OCI-LY7 (cell line): ENCODE data around the gene TNFAIP8L1. TPM values are rescaled to one million over a fixed set of nuclear protein-coding genes. Genes with fewer than 3 reads are reported as not detected.

Experiments used
- BruUV-seq: library from RNA; stranded (reverse); fragments of 400-500 nt; replicated peaks from 2 replicates; lab custom pipeline; 2021; lab: Mats Ljungman, UMichigan
- CTCF ChIA-PET: fragments of 300-600 bp; sonication (Branson Sonifier 250); formaldehyde crosslinking; loops from one replicate; lab custom pipeline; 2022; ENCODE audit warnings: antibody characterized with exemption; ENCODE audit not compliant: unreplicated experiment; lab: Charles Lee
- POLR2A ChIA-PET: fragments of 300-600 bp; sonication (Branson Sonifier 250); formaldehyde crosslinking; loops from one replicate; lab custom pipeline; 2022; ENCODE audit warnings: antibody characterized with exemption; lab: Charles Lee
- DNase-seq: peaks from one replicate; pipeline ENCODE4 v3.0.0-alpha.2; 2015; ENCODE audit warnings: low spot score
- H2AFZ ChIP-seq: fragments of 200-600 bp; sonication (generic), shearing (Covaris generic); 2 replicates; pipeline ENCODE4 v1.6.1; 2014; ENCODE audit warnings: mild to moderate bottlenecking, antibody characterized with exemption, low read length, moderate library complexity
- H3K27ac ChIP-seq: fragments of 200-600 bp; sonication (generic); 2 replicates; pipeline ENCODE4 v1.5.1; 2014; ENCODE audit warnings: mixed run types, low read depth, mild to moderate bottlenecking, moderate library complexity, low read length, inconsistent platforms; ENCODE audit not compliant: poor library complexity, severe bottlenecking
- H3K36me3 ChIP-seq: fragments of 200-600 bp; sonication (generic); 2 replicates; pipeline ENCODE4 v1.6.1; 2014; ENCODE audit warnings: mild to moderate bottlenecking, antibody characterized with exemption, low read length, moderate library complexity, mixed read lengths; ENCODE audit not compliant: insufficient read depth
- H3K4me1 ChIP-seq: fragments of 200-600 bp; sonication (generic); 2 replicates; pipeline ENCODE4 v1.5.1; 2014; ENCODE audit warnings: mild to moderate bottlenecking, low read length; ENCODE audit not compliant: insufficient read depth, poor library complexity, severe bottlenecking
- H3K4me2 ChIP-seq: fragments of 200-600 bp; sonication (generic); 2 replicates; pipeline ENCODE4 v1.6.1; 2014; ENCODE audit warnings: mild to moderate bottlenecking, low read length
- H3K4me3 ChIP-seq: fragments of 200-600 bp; sonication (generic); 2 replicates; pipeline ENCODE4 v1.5.1; 2014; ENCODE audit warnings: mild to moderate bottlenecking, low read depth, low read length; ENCODE audit not compliant: poor library complexity, severe bottlenecking
- H3K79me2 ChIP-seq: fragments of 200-600 bp; sonication (generic); 2 replicates; pipeline ENCODE4 v1.6.1; 2016; ENCODE audit warnings: low read depth, mild to moderate bottlenecking, low read length, moderate library complexity, mixed read lengths; ENCODE audit not compliant: insufficient read depth
- H3K9me2 ChIP-seq: fragments of 200-600 bp; sonication (generic); 2 replicates; pipeline ENCODE4 v1.6.1; 2016; ENCODE audit warnings: mild to moderate bottlenecking, low read length, mixed read lengths; ENCODE audit not compliant: insufficient read depth
- H3K9me3 ChIP-seq: fragments of 200-600 bp; sonication (generic); 2 replicates; pipeline ENCODE4 v1.6.1; 2014; ENCODE audit warnings: mild to moderate bottlenecking, mixed run types, low read length, mixed read lengths
- H4K20me1 ChIP-seq: fragments of 200-600 bp; sonication (generic); 2 replicates; pipeline ENCODE4 v1.6.1; 2014; ENCODE audit warnings: mild to moderate bottlenecking, antibody characterized with exemption, low read length, moderate library complexity, mixed read lengths; ENCODE audit not compliant: insufficient read depth
- CTCF ChIP-seq: fragments of 200-600 bp; sonication (generic); conservative IDR thresholded peaks from 2 replicates; pipeline ENCODE4 v1.5.1; 2014; ENCODE audit warnings: mild to moderate bottlenecking, antibody characterized with exemption, low read length, moderate library complexity, mixed read lengths
- EZH2phosphoT487 ChIP-seq: fragments of 200-600 bp; sonication (generic); IDR thresholded peaks from 2 replicates; pipeline ENCODE4 v1.6.1; 2018; ENCODE audit warnings: low read depth, borderline replicate concordance, mild to moderate bottlenecking, mixed run types, antibody characterized with exemption, low read length, moderate library complexity, mixed read lengths
- intact Hi-C: fragments of 100-400 bp; cut with micrococcal nuclease; formaldehyde crosslinking; loops from one replicate; pipeline ENCODE4 v1.10.0; 2022; ENCODE audit not compliant: unreplicated experiment
- total RNA-seq, 2 experiments: library from RNA; depleted of rRNA in 1 of 2; stranded (reverse); fragments of >200 nt in 1 of 2; shearing (Covaris generic) in 1 of 2; gene quantifications; 2 replicates each; pipeline ENCODE4 v1.2.3, GENCODE V29; 2014 to 2022

The TNFAIP8L1 gene
- total RNA-seq, 2 experiments from 2014 or later = 9.0 to 22.7 TPM

DNA sequence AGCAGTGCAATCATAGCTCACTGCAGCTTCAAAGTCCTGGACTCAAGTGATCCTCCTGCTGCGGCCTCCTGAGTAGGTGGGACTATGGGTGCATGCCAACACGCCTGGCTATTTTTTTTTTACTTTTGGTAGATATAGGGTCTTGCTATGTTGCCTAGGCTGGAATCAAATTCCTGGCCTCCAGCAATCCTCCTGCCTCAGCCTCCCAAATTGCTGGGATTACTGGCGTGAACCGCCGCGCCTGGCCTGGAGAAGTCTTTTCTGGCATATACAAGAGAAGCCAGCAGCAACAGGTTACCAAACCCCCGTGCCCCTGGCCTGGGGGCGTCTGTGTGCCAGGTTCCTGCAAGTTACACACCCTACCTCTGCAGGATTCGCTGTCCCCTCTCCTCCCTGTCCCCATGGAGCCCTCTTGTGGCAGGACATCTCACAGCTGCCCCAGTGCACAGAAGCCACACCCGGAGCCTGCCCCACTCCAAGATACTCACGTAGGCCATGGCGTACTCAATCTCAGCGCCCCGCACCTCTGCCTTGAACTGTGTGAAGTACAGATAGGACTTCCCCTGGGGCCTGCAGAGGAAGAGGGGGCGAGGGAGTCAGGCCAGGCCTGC lies 21.0 kb downstream of the TNFAIP8L1 start:
- CTCF ChIA-PET = no interaction called here
- DNase-seq = peak; percentile 36
- Histone ChIP-seq H3K9me2 (no peaks in the 10 kb centered on the region), H3K4me2 (no peak overlapping the region), H3K36me3 (peaks cover 80% of the 10 kb centered on the region), H2AFZ (no peak overlapping the region), H3K9me3 (no peaks in the 10 kb centered on the region), H3K4me1 (no peaks in the 10 kb centered on the region), H4K20me1 (no peaks in the 10 kb centered on the region), H3K4me3 (no peak overlapping the region), H3K79me2 (no peaks in the 10 kb centered on the region), H3K27ac (no peak overlapping the region)
- peak; percentile 61 for TF ChIP-seq CTCF
- no peak for TF ChIP-seq EZH2phosphoT487
- no TSS peak for BruUV-seq
- POLR2A ChIA-PET = no interaction called here
- intact Hi-C loops = no loop called here

GRCh38 chr19:4660993-4661392 lies 21.7 kb downstream of the TNFAIP8L1 start:
- POLR2A ChIA-PET = no interaction called here

More at GRCh38 chr19:4660993-4661392, 21.7 kb downstream of the TNFAIP8L1 start:
- H3K27ac ChIP-seq = no peak overlapping the region
- H3K36me3 ChIP-seq = peaks cover 78% of the 10 kb centered on the region
- no peak overlapping the region for H3K4me2 ChIP-seq
- CTCF ChIA-PET = no interaction called here
- H2AFZ ChIP-seq = no peak overlapping the region
- no peak for DNase-seq
- no peaks in the 10 kb centered on the region for H3K79me2 ChIP-seq
- no peaks in the 10 kb centered on the region for H3K9me3 ChIP-seq
- intact Hi-C loops = no loop called here
- H3K4me1 ChIP-seq = no peaks in the 10 kb centered on the region
- H3K4me3 ChIP-seq = no peak overlapping the region
- TF ChIP-seq CTCF = no peak
- TF ChIP-seq EZH2phosphoT487 = no peak
- no TSS peak for BruUV-seq
- H4K20me1 ChIP-seq = no peaks in the 10 kb centered on the region
- H3K9me2 ChIP-seq = no peaks in the 10 kb centered on the region
